ENCODE data around the gene CXCL5. TPM values are rescaled to one million over a fixed set of nuclear protein-coding genes. Genes with fewer than 3 reads are reported as not detected.

CXCL5 gene
- total RNA-seq, 1 donor, result 0.36 TPM

DNA sequence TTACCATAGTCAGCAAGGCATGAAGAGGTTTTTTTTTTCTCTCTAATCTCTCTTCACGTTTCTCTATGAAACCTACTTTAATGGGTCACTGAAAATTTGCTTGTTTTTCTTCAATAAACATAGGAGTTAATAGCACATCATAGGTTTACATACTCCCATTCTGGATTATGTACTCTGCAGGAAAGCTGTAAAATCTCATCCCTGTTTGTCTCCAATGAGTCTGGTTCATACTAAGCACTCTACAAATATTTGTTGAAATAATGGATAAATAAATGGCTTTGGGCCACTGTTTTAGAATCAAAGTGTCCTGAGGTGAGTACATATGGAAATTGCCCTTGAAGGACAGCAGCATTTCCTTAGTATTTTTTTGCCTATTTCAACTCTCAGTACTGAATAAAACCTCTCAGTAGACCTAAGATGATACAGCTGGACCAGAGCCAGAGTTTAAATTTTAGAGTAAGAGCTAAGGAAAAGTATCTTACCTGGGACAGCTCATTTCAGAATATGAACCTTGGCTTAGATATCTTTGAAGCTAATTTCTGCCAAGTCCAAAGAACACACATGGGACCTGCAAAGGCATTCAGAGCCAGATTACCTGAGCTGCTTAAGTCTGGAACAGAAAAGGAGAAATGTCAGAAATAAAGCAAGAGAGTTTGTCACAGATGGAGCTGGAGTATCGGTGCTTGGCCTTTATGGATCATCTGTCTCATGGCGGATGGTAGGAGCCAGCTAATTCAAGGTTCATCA, 51.1 kb downstream of the CXCL5 start:
- no peak for DNase-seq (ENCODE audit: low read depth)
- no peak overlapping the region for H3K4me3 ChIP-seq (ENCODE audit: low read depth, low read length)
- TF ChIP-seq, protein P1, sequence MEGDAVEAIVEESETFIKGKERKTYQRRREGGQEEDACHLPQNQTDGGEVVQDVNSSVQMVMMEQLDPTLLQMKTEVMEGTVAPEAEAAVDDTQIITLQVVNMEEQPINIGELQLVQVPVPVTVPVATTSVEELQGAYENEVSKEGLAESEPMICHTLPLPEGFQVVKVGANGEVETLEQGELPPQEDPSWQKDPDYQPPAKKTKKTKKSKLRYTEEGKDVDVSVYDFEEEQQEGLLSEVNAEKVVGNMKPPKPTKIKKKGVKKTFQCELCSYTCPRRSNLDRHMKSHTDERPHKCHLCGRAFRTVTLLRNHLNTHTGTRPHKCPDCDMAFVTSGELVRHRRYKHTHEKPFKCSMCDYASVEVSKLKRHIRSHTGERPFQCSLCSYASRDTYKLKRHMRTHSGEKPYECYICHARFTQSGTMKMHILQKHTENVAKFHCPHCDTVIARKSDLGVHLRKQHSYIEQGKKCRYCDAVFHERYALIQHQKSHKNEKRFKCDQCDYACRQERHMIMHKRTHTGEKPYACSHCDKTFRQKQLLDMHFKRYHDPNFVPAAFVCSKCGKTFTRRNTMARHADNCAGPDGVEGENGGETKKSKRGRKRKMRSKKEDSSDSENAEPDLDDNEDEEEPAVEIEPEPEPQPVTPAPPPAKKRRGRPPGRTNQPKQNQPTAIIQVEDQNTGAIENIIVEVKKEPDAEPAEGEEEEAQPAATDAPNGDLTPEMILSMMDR (IDR thresholded peaks at IDR 0.05; ENCODE audit: insufficient read depth, low read length), result no peak

DNA sequence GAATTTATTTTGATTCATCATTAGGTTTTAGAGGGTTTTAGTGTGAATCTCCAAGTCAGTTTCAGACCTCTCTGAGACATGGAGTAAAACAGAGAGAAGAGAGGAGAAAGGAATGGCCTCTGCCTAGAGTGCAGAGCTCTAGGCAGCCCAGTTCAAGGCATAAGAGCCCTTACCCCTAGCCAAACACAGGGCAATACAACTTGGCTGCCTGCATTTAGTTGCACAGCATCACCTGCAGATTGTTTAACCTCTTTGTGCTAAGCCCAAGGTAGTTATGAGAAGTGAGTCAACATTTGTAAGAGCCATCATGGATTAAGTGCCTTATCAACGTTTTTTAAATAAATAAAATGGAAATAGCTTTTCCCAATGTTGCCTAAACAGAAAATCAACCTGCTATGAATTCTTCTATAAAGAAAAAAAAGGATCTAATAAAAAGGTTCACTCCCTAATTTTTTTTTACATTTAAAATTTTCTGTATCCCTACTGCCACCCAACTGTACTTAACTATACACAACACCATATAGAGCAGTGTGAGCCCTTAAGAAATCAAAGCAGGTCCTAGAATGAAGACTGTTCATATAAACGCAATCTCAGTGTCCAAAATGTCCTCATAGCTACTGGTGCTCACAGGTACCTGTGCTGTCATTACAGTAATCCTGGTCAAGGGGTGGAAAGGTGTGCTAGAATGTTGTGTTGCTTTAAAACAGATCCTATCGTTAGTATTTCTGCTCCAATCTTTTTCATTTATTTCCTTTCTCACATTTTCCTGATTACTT, 52.6 kb downstream of the CXCL5 start:
- no peak overlapping the region for H3K4me3 ChIP-seq (ENCODE audit: low read depth, low read length)
- no peak for DNase-seq (ENCODE audit: low read depth)
- TF ChIP-seq, protein P1 (IDR thresholded peaks at IDR 0.05; ENCODE audit: insufficient read depth, low read length), result no peak

Small RNA genes within 50 kb of the gene (small RNA-seq; reads per million reads assigned to genes)
- not detected for gene RN7SL218P

Other genes with a start within 250 kb of the CXCL5 start
- 1.4 and 19.0 TPM in 2 replicates for gene CXCL6, start 162.0 kb downstream of the CXCL5 start, total RNA-seq (ENCODE audit: low replicate concordance)
- not detected in 2 replicates for gene PF4V1, start 145.4 kb downstream of the CXCL5 start, total RNA-seq (ENCODE audit: low replicate concordance)
- gene CXCL1, start 129.3 kb downstream of the CXCL5 start, total RNA-seq (ENCODE audit: low replicate concordance), result 1.3 and 5.2 TPM in 2 replicates
- not detected in 2 replicates for gene PF4, start 16.6 kb downstream of the CXCL5 start, total RNA-seq (ENCODE audit: low replicate concordance)
- gene PPBP, start 10.5 kb downstream of the CXCL5 start, total RNA-seq (ENCODE audit: low replicate concordance), result not detected in 2 replicates
- gene CXCL3, start 40.0 kb upstream of the CXCL5 start, total RNA-seq (ENCODE audit: low replicate concordance), result 0.09 TPM in 1 of 2 replicates, not detected in the other
- gene CXCL2, start 100.5 kb upstream of the CXCL5 start, total RNA-seq (ENCODE audit: low replicate concordance), result 1.1 and 1.9 TPM in 2 replicates
- gene MTHFD2L, start 159.4 kb upstream of the CXCL5 start, total RNA-seq (ENCODE audit: low replicate concordance), result 8.2 and 15.0 TPM in 2 replicates